Keratinocyte (primary cell): ENCODE results near the gene ABI1. TPM values are rescaled to one million over a fixed set of nuclear protein-coding genes. Genes with fewer than 3 reads are reported as not detected.

ENCODE experiments used
- DNase-seq: peaks from one replicate; pipeline ENCODE4 v3.0.0-alpha.2; 2011; ENCODE audit warnings: low read depth, missing footprints, low spot score
- FAIRE-seq: peaks from 2 replicates; lab custom pipeline; 2011; peaks lifted over from hg19 to GRCh38; lab: Jason Lieb, UNC
- H2AFZ ChIP-seq: 2 replicates; pipeline ENCODE4 v1.6.0; 2012; ENCODE audit warnings: low read length, control low read depth, inconsistent platforms; ENCODE audit not compliant: control insufficient read depth
- H3K27ac ChIP-seq: 2 replicates; pipeline ENCODE4 v1.5.1; 2011; ENCODE audit warnings: low read length; ENCODE audit not compliant: control insufficient read depth, insufficient read depth
- H3K27me3 ChIP-seq: 3 replicates; pipeline ENCODE4 v1.6.0; 2011; ENCODE audit warnings: low read length; ENCODE audit not compliant: control insufficient read depth, insufficient read depth; ENCODE audit errors: extremely low read depth
- H3K36me3 ChIP-seq, 2 experiments: 2 replicates in 1 of 2; 3 replicates in 1 of 2; pipeline ENCODE4 v1.5.1; 2011; ENCODE audit warnings: low read length in 2 of 2, mild to moderate bottlenecking in 1 of 2; ENCODE audit not compliant: control insufficient read depth in 2 of 2, insufficient read depth in 2 of 2; ENCODE audit errors: extremely low read depth in 1 of 2
- H3K4me1 ChIP-seq: 3 replicates; pipeline ENCODE4 v1.5.1; 2011; ENCODE audit warnings: low read length; ENCODE audit not compliant: control insufficient read depth, insufficient read depth; ENCODE audit errors: extremely low read depth
- H3K4me2 ChIP-seq: 3 replicates; pipeline ENCODE4 v1.6.0; 2011; ENCODE audit warnings: low read depth, low read length; ENCODE audit not compliant: control insufficient read depth, insufficient read depth; ENCODE audit errors: extremely low read depth
- H3K4me3 ChIP-seq, 3 experiments: fragments of 200-600 bp in 1 of 3; sonication (generic) in 1 of 3; 2 replicates in 2 of 3; 3 replicates in 1 of 3; pipeline ENCODE4 v1.5.1; 2011 to 2016; ENCODE audit warnings: low read length in 3 of 3, mild to moderate bottlenecking in 3 of 3, control low read depth in 2 of 3, inconsistent platforms in 1 of 3, low read depth in 1 of 3, mixed read lengths in 1 of 3, mixed run types in 1 of 3, moderate library complexity in 1 of 3; ENCODE audit not compliant: control insufficient read depth in 2 of 3, insufficient read depth in 2 of 3; ENCODE audit errors: extremely low read depth in 1 of 3
- H3K79me2 ChIP-seq: 2 replicates; pipeline ENCODE4 v1.6.0; 2012; ENCODE audit warnings: low read length; ENCODE audit not compliant: control insufficient read depth, insufficient read depth
- H3K9ac ChIP-seq: 3 replicates; pipeline ENCODE4 v1.6.0; 2011; ENCODE audit warnings: low read length; ENCODE audit not compliant: control insufficient read depth, insufficient read depth; ENCODE audit errors: extremely low read depth
- H3K9me1 ChIP-seq: 3 replicates; pipeline ENCODE4 v1.6.0; 2011; ENCODE audit warnings: low read length; ENCODE audit not compliant: control insufficient read depth, insufficient read depth; ENCODE audit errors: extremely low read depth
- H3K9me3 ChIP-seq: 2 replicates; pipeline ENCODE4 v1.5.1; 2012; ENCODE audit warnings: low read depth, low read length; ENCODE audit not compliant: control insufficient read depth
- H4K20me1 ChIP-seq: 3 replicates; pipeline ENCODE4 v1.6.0; 2011; ENCODE audit warnings: low read length; ENCODE audit not compliant: control insufficient read depth, insufficient read depth; ENCODE audit errors: extremely low read depth
- EZH2 ChIP-seq: IDR thresholded peaks from one replicate; pipeline ENCODE4 v1.6.1; 2012; ENCODE audit warnings: inconsistent platforms, mild to moderate bottlenecking, low read length, moderate library complexity
- dilution Hi-C: fragments of 300-500 bp; cut with MboI; formaldehyde crosslinking; loops from one replicate; pipeline ENCODE4 v1.7.0; 2020; ENCODE audit warnings: low sequenced_read_pairs; ENCODE audit not compliant: extremely low pct_ligation_motif_present
- polyA plus RNA-seq, 5 experiments: library from polyadenylated mRNA; depleted of rRNA in 3 of 5; stranded (reverse) in 3 of 5; stranded (forward) in 1 of 5; unstranded in 1 of 5; fragments of >200 nt; gene quantifications; 1 replicate in 1 of 5; 2 replicates in 3 of 5; 3 replicates in 1 of 5; pipeline versions ENCODE4 v1.2.1 to v1.2.3, GENCODE V29; 2011 to 2012; ENCODE audit warnings: missing spikeins in 2 of 5, low read depth in 1 of 5, low replicate concordance in 1 of 5
- TF ChIP-seq, protein P1 (sequence below), 3 experiments: IDR thresholded peaks in 1 of 3; conservative IDR thresholded peaks in 1 of 3; optimal IDR thresholded peaks in 1 of 3; 2 replicates in 2 of 3; 3 replicates in 1 of 3; pipeline versions ENCODE3 to v1.5.1; 2011; ENCODE audit warnings: low read length in 3 of 3, mild to moderate bottlenecking in 3 of 3, moderate library complexity in 2 of 3, control low read depth in 1 of 3, inconsistent platforms in 1 of 3; ENCODE audit not compliant: insufficient read depth in 2 of 3; ENCODE audit errors: extremely low read depth in 1 of 3

Gene ABI1
- polyA plus RNA-seq, 1 donor (not counting 4 experiments of a cell fraction or from before 2014, with no cell fraction given) = 78.9 TPM

GRCh38 chr10:26739071-26739631, 121.6 kb downstream of the ABI1 start:
- no peak for FAIRE-seq
- dilution Hi-C loops = no loop called here
- H3K27ac ChIP-seq = no peak overlapping the region

GRCh38 chr10:26738301-26738911, 122.4 kb downstream of the ABI1 start:
- Histone ChIP-seq H3K9ac (no peak overlapping the region), H3K9me1 (no peaks in the 10 kb centered on the region), H4K20me1 (no peaks in the 10 kb centered on the region), H3K27me3 (no peaks in the 10 kb centered on the region), H3K4me1 (no peaks in the 10 kb centered on the region), H2AFZ (no peak overlapping the region), H3K9me3 (no peaks in the 10 kb centered on the region), H3K4me3 (no peak overlapping the region), H3K36me3 (peaks cover 21 to 28% of the 10 kb centered on the region in 2 experiments), H3K79me2 (no peaks in the 10 kb centered on the region), H3K4me2 (no peak overlapping the region), H3K27ac (no peak overlapping the region)
- dilution Hi-C loops = no loop called here
- DNase-seq (no peak), FAIRE-seq (no peak)
- TF ChIP-seq, protein P1, sequence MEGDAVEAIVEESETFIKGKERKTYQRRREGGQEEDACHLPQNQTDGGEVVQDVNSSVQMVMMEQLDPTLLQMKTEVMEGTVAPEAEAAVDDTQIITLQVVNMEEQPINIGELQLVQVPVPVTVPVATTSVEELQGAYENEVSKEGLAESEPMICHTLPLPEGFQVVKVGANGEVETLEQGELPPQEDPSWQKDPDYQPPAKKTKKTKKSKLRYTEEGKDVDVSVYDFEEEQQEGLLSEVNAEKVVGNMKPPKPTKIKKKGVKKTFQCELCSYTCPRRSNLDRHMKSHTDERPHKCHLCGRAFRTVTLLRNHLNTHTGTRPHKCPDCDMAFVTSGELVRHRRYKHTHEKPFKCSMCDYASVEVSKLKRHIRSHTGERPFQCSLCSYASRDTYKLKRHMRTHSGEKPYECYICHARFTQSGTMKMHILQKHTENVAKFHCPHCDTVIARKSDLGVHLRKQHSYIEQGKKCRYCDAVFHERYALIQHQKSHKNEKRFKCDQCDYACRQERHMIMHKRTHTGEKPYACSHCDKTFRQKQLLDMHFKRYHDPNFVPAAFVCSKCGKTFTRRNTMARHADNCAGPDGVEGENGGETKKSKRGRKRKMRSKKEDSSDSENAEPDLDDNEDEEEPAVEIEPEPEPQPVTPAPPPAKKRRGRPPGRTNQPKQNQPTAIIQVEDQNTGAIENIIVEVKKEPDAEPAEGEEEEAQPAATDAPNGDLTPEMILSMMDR (optimal IDR thresholded peaks at IDR 0.05 in 1 of 3, IDR thresholded peaks at IDR 0.05 in 1 of 3, conservative IDR thresholded peaks at IDR 0.05 in 1 of 3; ENCODE audit: extremely low read depth in 1 of 3, insufficient read depth in 2 of 3, low read length in 3 of 3) = no peak
- TF ChIP-seq EZH2 = no peak

More at GRCh38 chr10:26739071-26739631, 121.6 kb downstream of the ABI1 start:
- no peaks in the 10 kb centered on the region for H3K4me1 ChIP-seq
- H3K9ac ChIP-seq = no peak overlapping the region
- H3K4me2 ChIP-seq = no peak overlapping the region
- no peak for DNase-seq
- H3K4me3 ChIP-seq = no peak overlapping the region
- no peaks in the 10 kb centered on the region for H3K9me3 ChIP-seq
- no peaks in the 10 kb centered on the region for H4K20me1 ChIP-seq
- no peak overlapping the region for H2AFZ ChIP-seq
- TF ChIP-seq, protein P1 (optimal IDR thresholded peaks at IDR 0.05 in 1 of 3, IDR thresholded peaks at IDR 0.05 in 1 of 3, conservative IDR thresholded peaks at IDR 0.05 in 1 of 3; ENCODE audit: extremely low read depth in 1 of 3, insufficient read depth in 2 of 3, low read length in 3 of 3) = no peak
- no peak for TF ChIP-seq EZH2
- H3K36me3 ChIP-seq = peaks cover 19 to 29% of the 10 kb centered on the region in 2 experiments
- no peaks in the 10 kb centered on the region for H3K27me3 ChIP-seq
- no peaks in the 10 kb centered on the region for H3K9me1 ChIP-seq
- no peaks in the 10 kb centered on the region for H3K79me2 ChIP-seq
